Measurements from ENCODE around the gene ORM1. TPM values are rescaled to one million over a fixed set of nuclear protein-coding genes. Genes with fewer than 3 reads are reported as not detected.

The ORM1 gene
- total and polyA plus RNA-seq, 2 of the 8 experiments (the other 6 are each of a cell fraction or from before 2014, with no cell fraction given): 0.32 TPM; not detected in 1

DNA sequence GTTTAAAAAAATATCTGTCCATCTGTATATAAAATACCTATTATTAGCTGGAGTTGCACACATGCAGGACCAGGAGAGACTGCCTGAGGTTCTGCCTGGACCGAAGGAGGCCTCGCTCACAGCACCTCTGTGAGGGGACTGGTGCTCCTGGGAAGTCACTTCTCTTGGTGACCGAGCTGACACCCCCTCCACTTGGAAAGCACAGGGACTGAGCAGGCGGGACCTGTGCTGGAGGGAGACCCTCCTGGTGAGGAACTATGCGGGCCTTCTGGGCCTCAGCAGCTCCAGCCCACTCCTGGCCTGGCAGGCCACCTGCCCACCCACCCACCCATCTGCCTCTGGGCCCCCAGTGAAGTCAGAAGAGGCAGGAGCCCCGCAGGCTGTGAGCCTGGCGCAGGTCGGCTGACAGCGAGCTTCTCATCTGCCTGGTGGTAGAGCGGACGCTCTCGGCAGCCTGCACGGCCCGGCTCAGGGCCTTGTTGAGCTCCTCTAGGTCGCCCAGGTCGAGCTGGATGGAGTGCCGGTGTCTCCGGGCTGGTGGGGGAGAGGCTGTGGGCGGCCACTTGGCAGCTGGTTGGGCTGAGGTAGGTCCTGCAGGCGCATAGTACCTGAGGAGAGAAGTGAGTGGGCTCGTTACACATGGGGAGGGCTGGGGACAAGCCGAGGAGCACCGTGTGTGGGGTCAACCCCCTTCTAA is 13.9 kb downstream of the ORM1 start:
- Histone ChIP-seq H4K8ac (ENCODE audit: extremely low read depth, insufficient read depth, low read length) (no peak overlapping the region), H3K56ac (replicated peaks; ENCODE audit: insufficient read length, low read depth, low read length) (no peak overlapping the region), H2AFZ (ENCODE audit: low read length) (no peak overlapping the region), H3K79me1 (ENCODE audit: low read depth, low read length) (no peaks in the 10 kb centered on the region), H4K5ac (ENCODE audit: insufficient read length, low read depth, low read length) (no peak overlapping the region), H4K20me1 (replicated peaks in 1 of 2; ENCODE audit: control insufficient read depth in 1 of 2, insufficient read depth in 2 of 2, low read length in 2 of 2) (peaks cover 0 to 2% of the 10 kb centered on the region in 2 experiments), H3K9me3 (ENCODE audit: insufficient read depth in 2 of 2, low read depth in 1 of 2, low read length in 1 of 2) (no peaks in the 10 kb centered on the region), H2BK5ac (ENCODE audit: low read depth, low read length) (no peak overlapping the region), H3K27me3 (replicated peaks in 1 of 4; ENCODE audit: control insufficient read depth in 3 of 4, extremely low read depth in 1 of 4, insufficient read depth in 3 of 4, low read length in 3 of 4) (no peaks in the 10 kb centered on the region), H3K4me3 (ENCODE audit: extremely low read depth in 1 of 4, insufficient read depth in 2 of 4, low read depth in 3 of 4, low read length in 4 of 4) (no peak overlapping the region), H3K14ac (ENCODE audit: insufficient read length) (no peak overlapping the region), H2BK120ac (replicated peaks; ENCODE audit: low read depth, low read length) (no peak overlapping the region), H3K36me3 (ENCODE audit: control insufficient read depth in 2 of 4, insufficient read depth in 4 of 4, low read length in 3 of 4) (peaks cover 10 to 36% (median 24%) of the 10 kb centered on the region in 4 experiments), H3K18ac (ENCODE audit: extremely low read depth, low read length) (no peak overlapping the region), H3K23ac (ENCODE audit: insufficient read length) (no peak overlapping the region), H2BK15ac (ENCODE audit: low read length) (no peak overlapping the region), H3K27ac (ENCODE audit: low read depth, low read length) (no peak overlapping the region), H2BK20ac (ENCODE audit: low read length) (no peak overlapping the region), H3K4me2 (ENCODE audit: insufficient read depth in 1 of 2, low read depth in 2 of 2, low read length in 2 of 2) (no peak overlapping the region), H2BK12ac (ENCODE audit: low read depth, low read length) (no peak overlapping the region), H3K79me2 (ENCODE audit: control insufficient read depth in 1 of 2, insufficient read depth in 2 of 2, low read length in 2 of 2) (no peaks in the 10 kb centered on the region), H3K4ac (replicated peaks; ENCODE audit: insufficient read length, low read depth, low read length) (no peak overlapping the region), H3K4me1 (replicated peaks in 1 of 4; ENCODE audit: control insufficient read depth in 3 of 4, insufficient read depth in 4 of 4, low read length in 3 of 4) (0 out of 7 replicates have a peak, but pooled peaks cover 0 to 2% (median 0%) of the 10 kb centered on the region in 4 experiments), H2AK5ac (ENCODE audit: low read depth, low read length) (no peak overlapping the region), H3K23me2 (ENCODE audit: low read depth, low read length) (no peaks in the 10 kb centered on the region), H3K9ac (replicated peaks in 1 of 4; ENCODE audit: extremely low read depth in 1 of 4, low read depth in 3 of 4, low read length in 3 of 4) (no peak overlapping the region), H4K91ac (replicated peaks; ENCODE audit: insufficient read length, low read length) (no peak overlapping the region)
- no peak for FAIRE-seq
- TF ChIP-seq BACH1 (IDR thresholded peaks at IDR 0.05; ENCODE audit: low read length) (no peak), MAFK (IDR thresholded peaks at IDR 0.05; ENCODE audit: low read depth, low read length) (no peak), PHF8 (conservative IDR thresholded peaks at IDR 0.05; ENCODE audit: low read depth, low read length) (no peak)
- WGBS, 2 experiments (ENCODE audit: extremely low coverage in 1 of 2, insufficient coverage in 1 of 2, insufficient read length in 1 of 2, insufficient replicate concordance in 2 of 2, low coverage in 1 of 2, low lambda C conversion rate in 2 of 2, missing lambda C conversion rate in 1 of 2): 93% methylated on average over 22 of the region's 23 CpGs; no CpG with 5 or more reads in 1 of the 2 experiments
- ChIA-PET CTCF (ENCODE audit: partially characterized antibody) (interaction anchor here (0.6 to 1.6 kb wide), 5 partner anchors 9 to 255 kb away, joined by 3 to 5 read pairs (median 3); no protein-coding TSS in a partner anchor), POLR2A (ENCODE audit: partially characterized antibody) (interaction anchor here (0.6 to 1.8 kb wide), 5 partner anchors 9 to 46 kb away, joined by 3 to 6 read pairs (median 3); no protein-coding TSS in a partner anchor)
- no peak for DNase-seq (ENCODE audit: low read depth in 1 of 2, low spot score in 2 of 2)

Measured in H1 (cell line).